ENCODE measurements around the gene XBP1.

- TF ChIP-seq CTCF (IDR thresholded peaks at IDR 0.05; ENCODE audit: extremely low read depth in 1 of 2, insufficient read depth in 1 of 2, low read depth in 1 of 2, low read length in 2 of 2) = no peak
- TF ChIP-seq POLR2A (IDR thresholded peaks at IDR 0.05; ENCODE audit: low read depth, low read length) = no peak
- TF ChIP-seq POLR2AphosphoS5 (IDR thresholded peaks at IDR 0.05; ENCODE audit: insufficient read depth, low read depth, low read length) = no peak
- no peak for TF ChIP-seq MYC (IDR thresholded peaks at IDR 0.05; ENCODE audit: low read depth, low read length)
- no peak for TF ChIP-seq GATA2 (IDR thresholded peaks at IDR 0.05; ENCODE audit: insufficient read depth, insufficient read length, low read depth, low read length)
Measured at GRCh38 chr22:28780296-28780695, 20.1 kb downstream of the XBP1 start.

All from endothelial cell of umbilical vein (primary cell).